ENCODE data around the gene NUPR1.
"Not testable (repeated sequence)": the region's sequence is repeated elsewhere in the genome, so short reads cannot be mapped to it uniquely, and the experiment has no call there.

The NUPR1 gene

DNA sequence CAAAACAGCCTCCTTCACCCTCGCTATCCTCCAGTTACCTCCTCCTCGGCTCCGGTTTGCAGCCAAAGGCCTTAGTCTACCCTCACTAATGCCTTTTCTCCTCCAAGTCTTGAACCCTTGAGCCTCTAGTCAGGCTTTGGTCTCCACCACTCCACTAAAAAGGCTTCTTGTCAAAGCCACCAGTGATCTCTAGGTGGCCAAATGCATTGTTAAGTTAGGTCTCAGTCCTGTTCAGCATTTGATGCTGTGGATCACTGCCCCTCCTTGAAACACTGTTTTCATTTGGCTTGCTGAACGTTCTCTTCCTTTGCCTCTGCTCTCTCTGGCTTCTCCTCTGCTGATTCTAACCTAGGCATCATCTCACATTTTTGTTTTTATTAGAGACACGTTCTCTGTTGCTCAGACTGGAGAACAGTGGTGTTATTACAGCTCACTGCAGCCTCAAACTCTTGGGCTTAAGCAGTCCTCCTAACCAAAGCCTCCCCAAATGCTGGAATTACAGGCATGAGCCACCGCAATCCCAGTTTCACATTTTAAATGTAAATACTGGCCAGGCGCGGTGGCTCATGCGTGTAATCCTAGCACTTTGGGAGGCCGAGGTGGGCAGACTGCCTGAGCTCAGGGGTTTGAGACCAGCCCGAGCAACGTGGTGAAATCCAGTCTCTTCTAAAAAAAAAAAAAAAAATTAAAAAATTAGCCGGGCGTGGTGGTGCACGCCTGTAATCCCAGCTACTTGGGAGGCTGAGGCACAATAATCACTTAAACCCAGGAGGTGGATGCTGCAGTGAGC is 16.1 kb upstream of the NUPR1 start:
- DNase-seq = no peak

DNA sequence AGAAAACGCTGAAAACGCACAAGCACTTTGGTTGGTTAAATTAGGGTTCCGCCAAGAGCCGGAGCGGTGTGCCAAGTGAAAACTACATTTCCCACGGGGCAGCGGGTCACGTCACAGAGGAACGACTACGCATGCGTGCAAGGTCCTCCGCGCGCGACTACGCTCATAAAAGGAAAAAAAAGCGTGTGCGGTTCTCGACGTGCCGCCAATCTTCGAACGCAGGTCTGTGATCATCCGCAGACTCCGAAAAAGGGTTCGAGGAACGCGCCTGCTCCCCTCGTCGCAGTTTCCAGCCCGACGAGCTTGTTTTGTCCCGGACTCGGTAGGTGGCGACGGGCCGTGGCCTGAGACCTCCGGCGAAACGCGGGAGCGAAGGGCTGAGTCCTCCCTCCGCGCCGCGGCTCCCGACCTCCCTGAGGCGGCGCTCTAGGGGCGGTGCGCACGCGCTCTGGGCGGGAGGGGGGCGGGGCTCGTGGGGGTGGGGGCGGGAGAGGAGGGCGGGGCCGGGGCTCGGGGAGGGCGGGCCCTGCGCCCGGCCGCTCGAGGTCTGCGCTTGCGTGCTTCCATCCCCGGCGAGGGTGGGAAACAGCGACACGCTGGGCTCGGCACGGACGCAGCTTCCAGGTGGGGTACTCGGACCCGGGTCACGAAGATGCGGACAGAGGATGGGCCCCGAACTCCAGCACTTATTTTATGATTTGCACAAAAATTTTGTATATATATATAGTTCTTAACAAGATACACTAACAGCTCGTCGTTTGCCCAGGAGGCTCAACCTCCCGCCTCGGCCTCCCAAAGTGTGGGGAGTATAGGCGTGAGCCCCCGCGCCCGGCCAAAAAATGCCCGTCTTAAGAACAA is 15.2 kb upstream of the NUPR1 start, which contains the start of gene SGF29:
Gene SGF29, plus strand, starts transcription at position 145 of the 858 bp plus-strand sequence. CDS start 27,150 bp downstream, outside the sequence.
- DNase-seq = peak; percentile 93

DNA sequence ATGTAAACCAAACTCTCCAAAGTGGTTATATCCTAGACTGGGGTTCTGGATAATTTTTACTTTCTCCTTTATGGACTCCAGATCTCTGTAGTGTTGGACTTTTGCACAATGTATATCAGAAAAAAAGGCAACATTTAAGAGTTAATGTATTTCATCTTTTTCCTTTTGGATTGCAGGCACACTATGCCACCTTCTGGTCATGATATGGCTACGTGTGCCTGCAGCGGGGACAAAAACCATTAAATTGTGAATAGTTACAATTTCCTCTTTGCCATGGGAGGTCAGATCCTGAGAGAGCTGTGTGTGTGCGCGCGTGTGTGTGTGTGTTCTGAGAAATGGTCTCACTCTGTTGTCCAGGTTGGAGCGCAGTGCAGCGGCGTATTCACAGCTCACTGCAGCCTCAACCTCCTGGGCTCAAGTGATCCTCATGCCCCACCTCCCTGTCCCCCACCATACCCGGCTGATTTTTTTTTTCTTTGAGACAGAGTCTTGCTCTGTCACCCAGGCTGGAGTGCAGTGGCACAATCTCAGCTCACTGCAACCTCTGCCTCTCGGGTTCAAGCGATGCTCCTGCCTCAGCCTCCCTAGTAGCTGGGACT is 10.6 kb upstream of the NUPR1 start:
- DNase-seq = peak; percentile 52

DNA sequence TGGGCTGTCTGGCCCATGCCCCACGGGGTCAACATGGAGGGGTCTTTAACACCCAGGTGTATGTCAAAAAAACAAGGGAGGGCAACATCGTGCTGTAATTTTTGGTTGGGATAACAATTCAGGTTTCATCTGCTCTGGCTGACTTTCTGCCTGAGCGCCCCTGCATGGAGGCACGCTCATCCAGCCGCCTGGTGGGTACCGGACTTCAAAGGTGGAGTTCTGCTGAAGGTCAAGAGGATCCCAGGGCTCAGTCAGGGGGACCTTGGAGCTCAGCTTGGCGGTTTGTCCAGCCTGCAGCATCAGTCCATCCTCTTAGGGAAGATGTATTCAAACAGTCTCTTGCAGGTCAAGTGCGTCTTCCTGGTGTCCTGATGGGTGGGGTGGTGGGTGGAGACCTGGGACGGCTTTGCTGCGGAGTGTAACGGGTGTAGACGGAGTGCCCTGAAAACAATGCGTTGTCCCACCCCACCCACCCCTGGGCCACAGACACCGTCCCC is 9.6 kb upstream of the NUPR1 start:
- no peak for DNase-seq

DNA sequence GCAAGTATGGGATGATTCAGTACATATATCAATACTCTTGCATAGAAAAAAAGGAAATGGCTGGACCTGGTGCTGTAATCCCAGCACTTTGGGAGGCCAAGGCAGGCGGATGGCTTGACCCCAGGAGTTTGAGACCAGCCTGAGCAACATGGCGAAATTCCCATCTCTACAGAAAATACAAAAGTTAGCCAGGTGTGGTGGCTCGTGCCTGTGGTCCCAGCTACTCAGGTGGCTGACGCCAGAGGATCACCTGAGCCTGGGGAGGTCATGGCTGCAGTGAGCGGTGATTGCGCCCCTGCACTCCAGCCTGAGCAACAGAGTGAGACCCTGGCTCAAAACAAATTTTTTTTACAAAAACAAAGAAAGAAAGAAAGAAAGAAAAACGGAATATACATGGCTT is 7.9 kb upstream of the NUPR1 start:
- DNase-seq = no peak

DNA sequence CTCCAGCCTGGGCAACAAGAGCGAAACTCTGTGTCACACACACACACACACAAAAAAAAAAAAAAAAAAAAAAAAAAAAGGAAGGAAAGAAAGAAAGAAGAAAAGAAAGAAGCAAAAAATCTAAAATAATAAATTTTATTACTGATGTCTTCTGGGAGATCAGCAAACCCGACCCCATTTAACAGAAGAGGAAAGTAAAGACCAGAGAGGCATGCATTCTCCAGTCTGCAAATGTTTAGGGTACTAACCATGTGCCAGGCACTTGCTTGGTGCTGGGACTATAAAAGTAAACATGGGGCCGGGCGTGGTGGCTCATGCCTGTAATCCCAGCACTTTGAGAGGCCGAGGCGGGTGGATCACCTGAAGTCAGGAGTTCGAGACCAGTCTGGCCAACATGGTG is 7.2 kb upstream of the NUPR1 start:
- DNase-seq = not testable (repeated sequence)

DNA sequence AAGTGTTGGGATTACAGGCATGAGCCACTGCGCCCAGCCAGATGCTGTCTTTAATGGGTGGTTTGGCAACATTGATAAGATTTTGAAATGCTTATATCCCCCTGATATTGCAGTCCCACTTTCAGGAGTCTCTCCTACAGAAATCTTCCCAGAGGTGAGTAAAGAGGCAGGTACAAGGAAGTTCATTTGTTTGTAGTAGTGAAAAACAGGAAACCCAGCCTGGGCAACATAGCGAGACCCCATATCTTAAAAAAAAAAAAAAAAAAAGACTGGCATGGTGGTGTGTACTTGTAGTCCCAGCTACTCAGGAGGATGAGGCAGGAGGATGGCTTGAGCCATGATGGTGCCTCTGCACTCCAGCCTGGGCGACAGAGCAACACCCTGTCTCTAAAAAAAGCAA is 6.2 kb upstream of the NUPR1 start:
- DNase-seq = no peak

DNA sequence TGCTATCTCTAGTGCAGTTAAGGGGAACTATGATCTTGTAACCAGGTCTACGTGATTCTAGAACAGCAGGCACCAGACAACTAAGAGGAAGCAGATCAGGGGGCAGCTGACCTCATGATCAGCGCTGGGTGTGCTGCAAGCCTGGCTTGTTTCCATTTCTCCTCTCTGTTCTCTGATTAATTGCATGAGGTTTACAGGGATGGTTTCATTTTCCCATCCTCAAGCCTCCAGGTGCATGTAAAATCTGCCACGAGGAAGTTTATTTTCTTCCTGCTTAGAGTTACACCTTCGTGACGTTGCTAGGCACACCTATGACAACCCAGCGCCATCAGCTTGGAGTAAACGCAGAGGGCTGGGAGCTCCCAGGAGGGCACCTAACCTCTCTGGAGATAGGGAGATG is 4.3 kb upstream of the NUPR1 start:
- DNase-seq = no peak

DNA sequence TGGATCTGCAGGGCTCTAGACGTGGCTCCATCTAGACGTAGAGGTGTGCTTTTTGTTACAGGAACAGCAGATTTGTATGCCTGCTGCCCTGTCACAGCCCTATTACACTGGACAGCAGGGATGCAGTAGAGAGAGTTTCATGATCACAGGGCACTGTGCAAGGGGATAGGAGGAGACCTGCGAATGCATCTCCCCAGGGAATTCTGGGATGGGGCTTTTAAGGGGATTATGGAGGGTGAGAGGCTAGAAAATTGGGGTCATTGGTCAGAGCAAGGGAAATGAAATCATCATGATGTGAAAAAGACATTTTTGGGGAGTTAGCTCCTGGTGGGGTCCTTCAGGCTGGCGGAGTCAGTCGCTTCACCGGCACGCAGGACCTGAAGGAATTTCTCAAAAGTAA is 3.9 kb upstream of the NUPR1 start:
- DNase-seq = no peak

DNA sequence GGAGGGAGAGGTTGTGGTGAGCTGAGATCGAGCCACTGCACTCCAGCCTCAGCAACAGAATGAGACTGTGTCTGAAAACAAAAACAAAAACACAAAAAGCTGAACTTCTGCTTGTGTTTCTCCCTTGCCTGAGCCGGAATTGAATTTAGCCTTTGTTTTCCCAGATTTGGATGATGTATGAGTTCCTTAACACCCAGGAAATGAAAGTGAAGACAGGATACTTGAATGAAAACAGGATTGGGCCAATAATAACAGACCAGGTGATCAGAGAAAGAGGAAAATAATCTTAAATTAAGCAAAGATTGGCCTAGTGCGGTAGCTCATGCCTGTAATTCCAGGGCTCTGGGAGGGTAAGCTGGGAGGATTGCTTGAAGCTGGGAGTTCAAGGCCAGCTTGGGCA is 1.6 kb upstream of the NUPR1 start:
- DNase-seq = no peak

DNA sequence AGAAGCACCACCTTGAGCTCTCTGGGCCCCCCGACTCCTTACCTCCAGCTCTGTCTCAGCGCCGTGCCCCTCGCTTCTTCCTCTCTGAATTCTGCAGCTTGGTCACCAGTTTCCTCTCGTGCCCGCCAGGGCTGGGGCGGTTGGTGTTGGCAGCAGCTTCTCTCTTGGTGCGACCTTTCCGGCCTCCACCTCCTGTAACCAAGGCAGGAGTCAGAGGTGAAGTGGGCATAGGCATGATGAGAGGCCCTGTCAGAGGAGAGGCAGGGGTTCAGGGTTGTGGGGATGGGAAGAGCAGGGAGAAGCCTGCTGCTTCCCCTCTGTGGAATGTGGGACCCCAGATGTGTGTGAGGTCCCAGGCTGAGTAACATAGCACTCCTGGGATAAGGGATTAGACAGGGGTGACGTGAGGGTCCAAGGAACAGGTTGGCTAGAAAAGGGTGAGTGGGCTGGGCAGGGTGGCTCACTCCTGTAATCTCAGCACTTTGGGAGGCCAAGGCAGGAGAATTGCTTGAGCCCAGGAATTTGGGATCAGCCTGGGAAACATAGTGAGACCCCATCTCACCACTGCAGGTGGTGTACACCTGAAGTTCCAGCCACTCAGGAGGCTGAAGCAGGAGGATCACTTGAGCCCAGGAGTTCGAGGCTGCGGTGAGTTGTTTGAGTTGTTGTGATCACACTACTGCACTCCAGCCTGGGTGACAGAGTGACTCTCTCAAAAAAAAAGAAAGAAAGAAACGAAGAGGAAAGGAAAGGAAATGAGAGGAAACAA is 626 bp downstream of the NUPR1 start:
- no peak for DNase-seq

DNA sequence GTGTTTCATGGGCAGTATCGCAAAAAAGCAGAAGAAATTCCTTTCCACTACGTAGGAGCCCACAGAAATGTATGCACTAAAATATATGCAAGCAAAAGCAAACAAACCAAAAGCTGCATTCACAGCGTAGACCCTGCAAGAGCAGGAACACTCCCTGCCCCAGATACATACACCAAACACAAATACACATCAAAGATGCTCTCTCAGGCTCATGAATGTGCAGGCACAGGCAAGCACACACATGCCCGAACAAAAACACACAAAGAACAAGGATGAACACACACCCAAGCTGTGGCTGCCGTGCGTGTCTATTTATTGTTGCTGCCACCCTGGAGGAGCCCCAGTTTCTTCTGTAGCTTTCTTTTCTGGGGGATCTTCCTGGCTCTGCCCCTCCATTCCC is 1.7 kb downstream of the NUPR1 start:
- no peak for DNase-seq

DNA sequence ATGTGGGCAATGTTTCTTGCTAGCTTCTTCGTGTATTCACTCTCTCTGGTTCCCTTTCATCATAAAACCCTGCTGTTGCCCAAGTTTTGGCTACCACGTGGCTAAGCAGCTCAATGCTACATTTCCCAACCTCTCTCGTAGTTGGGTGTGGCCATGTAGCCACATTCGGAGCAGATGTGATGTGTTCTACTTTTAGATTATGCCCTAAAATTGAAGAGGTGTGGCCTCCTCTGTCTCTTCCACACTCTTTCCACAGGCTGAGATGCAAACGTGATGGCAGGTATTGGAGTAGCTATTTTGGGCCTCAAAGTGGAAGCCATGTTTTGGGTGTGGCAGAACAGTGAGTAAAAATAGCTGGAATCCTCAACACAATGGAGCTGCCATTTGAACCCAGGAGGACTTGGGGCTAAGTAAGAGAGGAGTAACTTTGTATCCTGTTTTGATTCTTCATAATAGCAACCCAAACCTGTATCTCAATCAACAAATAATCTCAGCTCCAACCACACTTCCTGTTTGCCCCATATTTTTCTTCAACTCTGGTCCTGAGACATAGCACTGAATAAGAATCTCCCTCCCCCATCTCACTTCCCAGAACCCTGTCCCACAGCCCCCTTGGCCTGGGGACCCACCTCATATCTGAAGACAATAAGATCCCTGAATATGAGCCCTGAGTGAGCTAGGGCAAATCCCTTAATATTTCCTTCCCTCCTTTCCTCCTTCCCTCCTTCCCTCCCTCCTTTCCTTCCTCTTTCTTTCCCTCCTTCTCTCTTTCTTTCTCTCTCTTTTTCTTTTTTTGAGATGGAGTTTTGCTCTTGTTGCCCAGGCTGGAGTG is 4.0 kb downstream of the NUPR1 start:
- peak; percentile 23 for DNase-seq

DNA sequence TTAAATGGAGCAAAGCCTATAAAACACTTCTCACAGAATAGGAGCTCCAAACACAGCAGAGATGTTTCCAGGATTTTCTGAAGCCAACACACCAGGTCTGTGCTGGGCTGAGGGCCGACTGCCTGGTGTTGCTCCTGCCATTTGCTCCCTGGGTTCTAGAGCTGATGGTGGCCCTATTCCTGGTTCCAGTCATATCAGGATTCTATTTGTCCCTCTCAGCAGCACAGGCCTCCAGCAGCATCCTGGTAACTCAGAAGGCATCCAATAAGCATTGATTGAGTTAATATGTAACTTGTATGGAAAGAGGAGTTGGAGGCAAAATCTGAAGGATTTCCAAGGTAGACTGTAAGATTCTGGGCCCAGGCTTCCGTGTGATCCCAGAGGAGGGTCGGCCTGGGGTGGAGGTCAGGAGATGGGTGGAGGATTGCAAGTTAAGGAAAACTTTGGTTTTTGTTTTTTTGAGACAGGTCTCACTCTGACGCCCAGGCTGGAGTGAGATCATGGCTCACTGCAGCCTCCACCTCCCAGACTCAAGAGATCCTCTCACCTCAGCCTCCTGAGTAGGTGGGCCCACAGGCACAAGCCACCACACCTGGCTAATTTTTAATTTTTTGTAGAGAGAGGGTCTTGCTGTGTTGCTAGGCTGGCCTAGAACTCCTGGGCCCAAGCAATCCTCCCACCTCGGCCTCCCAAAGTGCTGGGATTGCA is 5.7 kb downstream of the NUPR1 start:
- DNase-seq = no peak

DNA sequence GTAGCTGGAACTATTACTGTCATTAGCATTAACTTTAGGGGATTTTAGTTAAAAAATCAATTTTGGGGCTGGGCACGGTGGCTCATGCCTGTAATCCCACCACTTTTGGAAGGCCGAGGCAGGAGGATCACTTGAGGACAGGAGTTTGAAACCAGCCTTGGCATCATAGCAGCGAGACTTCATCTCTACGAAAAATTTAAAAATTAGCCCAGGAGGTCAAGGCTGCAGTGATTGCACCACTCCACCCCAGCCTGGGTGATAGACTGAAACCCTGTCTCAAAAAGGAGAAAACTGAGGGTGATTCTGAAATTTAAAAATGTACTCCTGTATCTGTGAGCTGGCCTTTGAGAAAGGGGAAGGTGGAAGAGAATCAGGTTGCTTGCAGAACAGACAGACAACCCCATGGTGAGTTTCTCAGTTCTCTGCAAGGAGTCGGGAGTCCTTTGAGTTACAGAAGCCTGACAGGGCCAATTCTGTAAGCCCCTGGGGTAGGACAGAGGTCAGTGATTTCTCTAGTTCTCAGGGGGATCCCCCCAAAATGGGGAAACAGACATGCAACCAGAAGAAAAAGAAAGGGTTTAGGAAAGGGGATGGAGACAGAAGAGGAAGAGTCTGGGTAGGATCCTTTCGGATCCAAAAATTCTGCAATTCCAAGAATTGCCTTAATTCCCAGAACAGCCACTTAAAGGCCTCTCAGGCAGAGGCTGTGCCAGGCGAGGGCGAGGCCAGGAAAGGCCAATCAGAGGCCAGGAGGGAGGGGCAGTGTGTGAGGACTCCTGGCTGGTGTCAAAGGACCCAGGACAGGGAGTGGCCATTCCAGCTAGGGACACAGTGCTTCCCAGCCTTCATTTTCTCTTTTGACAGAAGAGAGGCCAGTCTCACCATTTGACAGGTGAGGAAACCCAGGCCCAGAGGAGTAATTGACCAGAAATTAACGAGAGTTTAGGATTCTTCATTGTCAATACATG is 6.7 kb downstream of the NUPR1 start:
- no peak for DNase-seq

DNA sequence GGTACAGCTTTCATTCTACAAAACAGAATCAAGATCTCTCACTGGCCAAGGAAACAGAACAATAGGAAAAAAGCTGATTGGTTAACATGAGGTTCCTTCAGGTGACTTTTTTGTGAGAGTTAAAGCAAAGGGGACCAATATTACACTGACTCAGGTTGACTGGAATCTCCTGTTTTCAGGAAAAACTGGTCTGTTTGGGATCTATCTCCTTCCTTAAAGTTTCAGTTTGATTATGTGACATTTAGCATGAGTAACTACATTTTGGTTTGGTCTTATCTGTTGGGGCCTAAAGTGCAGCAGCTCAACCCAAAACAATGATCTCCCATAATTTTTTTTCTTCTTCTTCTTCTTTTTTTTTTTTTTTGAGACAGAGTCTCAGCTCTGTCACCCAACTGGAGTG is 9.7 kb downstream of the NUPR1 start:
- DNase-seq = no peak

DNA sequence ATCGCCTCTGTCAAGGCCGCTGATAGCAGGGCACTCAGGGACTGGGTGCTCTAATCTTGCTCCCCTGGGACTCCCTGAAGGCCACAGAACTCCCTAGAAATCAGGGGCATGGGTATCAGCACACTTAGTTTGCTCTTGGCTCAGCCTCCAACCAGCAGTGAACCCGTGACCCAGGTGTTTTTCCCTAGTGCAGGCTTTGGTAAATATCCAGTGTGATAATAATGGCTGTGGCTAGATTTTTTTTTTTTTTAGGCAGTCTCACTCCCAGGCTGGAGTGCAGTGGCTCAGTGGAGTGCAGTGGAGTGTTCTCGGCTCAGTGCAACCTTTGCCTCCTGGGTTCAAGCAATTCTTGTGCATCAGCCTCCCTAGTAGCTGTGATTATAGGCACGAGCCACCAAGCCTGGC is 10.3 kb downstream of the NUPR1 start:
- DNase-seq = no peak

DNA sequence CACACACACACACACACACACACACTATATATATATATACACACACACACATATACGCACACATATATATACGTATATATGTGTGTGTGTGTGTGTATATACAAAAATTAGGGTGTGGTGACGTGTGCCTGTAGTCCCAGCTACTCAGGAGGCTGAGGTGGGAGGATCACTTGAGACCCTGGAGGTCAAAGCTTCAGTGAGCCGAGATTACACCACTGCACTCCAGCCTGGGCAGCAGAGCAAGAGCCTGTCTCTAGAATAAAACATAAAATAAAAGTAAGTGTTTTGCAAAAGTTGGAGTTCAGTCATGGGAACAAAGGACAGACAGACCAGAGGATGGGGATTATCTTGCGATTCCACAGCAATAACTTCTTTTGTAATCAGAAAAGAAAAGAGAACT is 10.8 kb downstream of the NUPR1 start:
- DNase-seq = no peak

DNA sequence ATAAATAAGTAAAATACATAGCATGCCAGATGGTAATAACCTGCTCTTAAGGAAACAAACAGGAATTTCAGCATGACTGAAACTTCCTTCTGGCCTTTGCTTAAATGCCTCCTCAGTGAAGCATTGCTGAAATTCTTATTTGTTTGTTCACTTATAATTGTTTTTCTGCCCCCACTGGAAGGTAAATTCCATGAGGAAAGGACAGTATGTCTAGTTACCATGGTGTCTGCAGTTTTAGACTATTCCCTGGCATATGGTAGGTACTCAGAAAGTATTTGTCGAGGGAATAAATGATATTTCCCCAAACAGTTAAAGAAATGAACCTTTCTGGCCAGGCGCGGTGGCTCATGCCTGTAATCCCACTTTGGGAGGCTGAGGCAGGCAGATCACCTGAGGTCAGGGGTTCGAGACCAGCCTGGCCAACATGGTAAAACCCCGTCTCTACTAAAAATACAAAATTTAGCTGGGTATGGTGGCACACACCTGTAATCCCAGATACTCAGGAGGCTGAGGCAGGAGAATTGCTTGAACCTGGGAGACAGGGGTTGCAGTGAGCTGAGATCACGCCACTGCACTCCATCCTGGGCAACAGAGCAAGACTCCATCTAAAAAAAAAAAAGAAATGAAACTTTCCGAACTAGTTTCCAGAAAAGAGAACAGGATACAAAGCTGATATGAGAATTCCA is 11.5 kb downstream of the NUPR1 start:
- not testable (repeated sequence) for DNase-seq
